ENCODE results near the gene PID1.

DNA sequence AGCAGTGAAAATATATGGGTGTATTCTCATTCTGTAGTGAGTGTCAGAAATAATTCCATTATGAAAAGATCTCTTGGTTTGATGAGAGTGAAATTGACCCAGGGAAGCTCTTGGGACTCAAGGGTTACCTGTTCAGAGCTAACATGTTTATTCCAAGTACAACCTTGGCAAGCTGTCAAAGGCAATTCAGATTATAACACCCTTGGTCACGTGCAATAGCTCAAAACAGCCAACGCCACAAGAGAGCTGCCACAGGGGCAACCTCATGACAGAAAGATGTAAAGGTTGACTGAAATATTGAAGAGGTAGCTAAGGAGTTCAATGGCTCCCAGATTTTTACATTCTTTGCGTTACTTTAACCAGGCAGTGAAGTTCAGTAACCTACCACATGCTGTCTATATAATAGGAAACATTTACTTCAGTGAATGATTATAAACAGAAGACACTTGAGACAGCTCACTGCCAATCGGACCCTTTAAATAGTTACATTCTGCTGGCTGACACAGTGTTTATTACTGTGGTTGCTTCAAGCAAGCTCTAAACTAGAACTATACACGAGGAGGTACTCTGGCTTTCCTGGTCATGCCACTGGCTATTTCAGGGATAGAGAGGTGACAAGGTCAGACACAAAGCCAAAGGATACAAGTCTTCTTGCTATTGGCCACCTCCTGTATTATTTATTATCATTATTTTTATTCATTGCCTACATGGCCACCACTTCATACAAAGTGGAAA, 187.3 kb downstream of the PID1 start:
- TF ChIP-seq CTCF (IDR thresholded peaks at IDR 0.05): no peak
- TF ChIP-seq EP300 (IDR thresholded peaks at IDR 0.05): no peak
